ENCODE results near the gene TMIE. TPM values are rescaled to one million over a fixed set of nuclear protein-coding genes. Genes with fewer than 3 reads are reported as not detected.

The TMIE gene
- total and polyA plus RNA-seq, 2 of the 4 experiments (the other 2 are of a cell fraction), result 0.12 TPM; not detected in 1

DNA sequence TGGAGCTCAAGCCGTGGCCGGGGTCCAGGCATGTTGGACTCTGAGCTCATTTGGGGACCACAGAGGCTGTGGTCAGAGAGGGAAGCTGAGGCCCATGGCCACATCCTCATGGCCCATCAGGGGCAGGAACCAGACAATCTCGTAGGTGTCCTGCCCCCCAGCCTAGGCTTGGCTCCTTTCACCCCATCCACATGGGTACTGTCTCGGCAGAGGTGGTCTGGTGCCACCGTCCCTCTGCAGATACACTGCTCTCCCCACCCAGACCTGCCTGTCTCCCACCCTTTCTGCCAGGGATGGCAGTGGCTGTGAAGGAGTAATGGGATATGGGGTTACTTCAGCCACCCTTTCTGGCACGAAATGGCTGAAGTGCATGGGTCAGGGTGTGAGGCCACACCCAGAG, 8.5 kb downstream of the TMIE start:
- Histone ChIP-seq H3K9me1 (ENCODE audit: insufficient read depth, low read length) (no peaks in the 10 kb centered on the region; the same call in 1 of the 2 replicates), H3K9me3 (ENCODE audit: control insufficient read depth, insufficient read depth, low read length) (no peaks in the 10 kb centered on the region), H3K23ac (ENCODE audit: low read depth, low read length) (no peak overlapping the region), H3K4me3 (ENCODE audit: insufficient read depth, low read depth, low read length) (no peak overlapping the region), H2BK5ac (ENCODE audit: low read depth, low read length, poor library complexity, severe bottlenecking) (no peak overlapping the region), H2AFZ (replicated peaks; ENCODE audit: low read length, poor library complexity) (no peak overlapping the region), H3K9ac (ENCODE audit: low read depth, low read length) (no peak overlapping the region), H2BK20ac (ENCODE audit: low read depth, low read length) (no peak overlapping the region), H3K4ac (ENCODE audit: low read depth, low read length) (no peak overlapping the region), H4K8ac (ENCODE audit: low read depth in 2 of 2, low read length in 2 of 2) (no peak overlapping the region), H3K79me1 (ENCODE audit: low read depth in 1 of 2, low read length in 2 of 2) (no peaks in the 10 kb centered on the region), H2AK5ac (ENCODE audit: low read depth, low read length) (no peak overlapping the region), H4K20me1 (ENCODE audit: insufficient read depth, low read length) (peaks cover 3% of the 10 kb centered on the region; the same call in 1 of the 2 replicates), H4K5ac (ENCODE audit: low read depth, low read length) (no peak overlapping the region), H2AK9ac (replicated peaks; ENCODE audit: low read depth, low read length, poor library complexity) (no peak overlapping the region), H2BK15ac (ENCODE audit: low read depth, low read length) (no peak overlapping the region), H2BK120ac (ENCODE audit: low read depth, low read length) (no peak overlapping the region), H3K56ac (ENCODE audit: extremely low read depth, insufficient read depth, low read length) (no peak overlapping the region), H3K14ac (replicated peaks; ENCODE audit: low read depth, low read length) (no peak overlapping the region), H3K18ac (ENCODE audit: low read depth, low read length) (no peak overlapping the region), H3K27ac (ENCODE audit: insufficient read depth, low read length) (no peak overlapping the region), H3K36me3 (ENCODE audit: control insufficient read depth, insufficient read depth, low read length) (no peaks in the 10 kb centered on the region), H3K4me2 (ENCODE audit: low read depth, low read length) (no peak overlapping the region), H3K4me1 (ENCODE audit: control insufficient read depth, insufficient read depth, low read length) (peaks cover 3% of the 10 kb centered on the region; the same call in 1 of the 2 replicates), H4K91ac (ENCODE audit: insufficient read depth, low read depth, low read length) (no peak overlapping the region), H3K27me3 (ENCODE audit: control insufficient read depth, insufficient read depth, low read length) (peaks cover 16% of the 10 kb centered on the region; the same call in 1 of the 2 replicates)
- ChIA-PET POLR2A (ENCODE audit: unreplicated experiment) (no interaction called here), CTCF (no interaction called here)
- ATAC-seq (ENCODE audit: low read depth) (no peak), DNase-seq (no peak)
- no peak for TF ChIP-seq RCOR1 (IDR thresholded peaks at IDR 0.05; ENCODE audit: insufficient replicate concordance, low read length)
- TF ChIP-seq, protein P1, sequence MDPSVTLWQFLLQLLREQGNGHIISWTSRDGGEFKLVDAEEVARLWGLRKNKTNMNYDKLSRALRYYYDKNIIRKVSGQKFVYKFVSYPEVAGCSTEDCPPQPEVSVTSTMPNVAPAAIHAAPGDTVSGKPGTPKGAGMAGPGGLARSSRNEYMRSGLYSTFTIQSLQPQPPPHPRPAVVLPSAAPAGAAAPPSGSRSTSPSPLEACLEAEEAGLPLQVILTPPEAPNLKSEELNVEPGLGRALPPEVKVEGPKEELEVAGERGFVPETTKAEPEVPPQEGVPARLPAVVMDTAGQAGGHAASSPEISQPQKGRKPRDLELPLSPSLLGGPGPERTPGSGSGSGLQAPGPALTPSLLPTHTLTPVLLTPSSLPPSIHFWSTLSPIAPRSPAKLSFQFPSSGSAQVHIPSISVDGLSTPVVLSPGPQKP (IDR thresholded peaks at IDR 0.05; ENCODE audit: borderline replicate concordance, low read depth, low read length), result no peak
- TF ChIP-seq, protein P2, sequence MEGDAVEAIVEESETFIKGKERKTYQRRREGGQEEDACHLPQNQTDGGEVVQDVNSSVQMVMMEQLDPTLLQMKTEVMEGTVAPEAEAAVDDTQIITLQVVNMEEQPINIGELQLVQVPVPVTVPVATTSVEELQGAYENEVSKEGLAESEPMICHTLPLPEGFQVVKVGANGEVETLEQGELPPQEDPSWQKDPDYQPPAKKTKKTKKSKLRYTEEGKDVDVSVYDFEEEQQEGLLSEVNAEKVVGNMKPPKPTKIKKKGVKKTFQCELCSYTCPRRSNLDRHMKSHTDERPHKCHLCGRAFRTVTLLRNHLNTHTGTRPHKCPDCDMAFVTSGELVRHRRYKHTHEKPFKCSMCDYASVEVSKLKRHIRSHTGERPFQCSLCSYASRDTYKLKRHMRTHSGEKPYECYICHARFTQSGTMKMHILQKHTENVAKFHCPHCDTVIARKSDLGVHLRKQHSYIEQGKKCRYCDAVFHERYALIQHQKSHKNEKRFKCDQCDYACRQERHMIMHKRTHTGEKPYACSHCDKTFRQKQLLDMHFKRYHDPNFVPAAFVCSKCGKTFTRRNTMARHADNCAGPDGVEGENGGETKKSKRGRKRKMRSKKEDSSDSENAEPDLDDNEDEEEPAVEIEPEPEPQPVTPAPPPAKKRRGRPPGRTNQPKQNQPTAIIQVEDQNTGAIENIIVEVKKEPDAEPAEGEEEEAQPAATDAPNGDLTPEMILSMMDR (conservative IDR thresholded peaks at IDR 0.05; ENCODE audit: low read depth, low read length), result no peak
- TF ChIP-seq BHLHE40 (IDR thresholded peaks at IDR 0.05; ENCODE audit: low read depth, low read length), result no peak
- TF ChIP-seq POLR2A (IDR thresholded peaks at IDR 0.05; ENCODE audit: low read depth, low read length), result no peak
- TF ChIP-seq RFX5 (IDR thresholded peaks at IDR 0.05; ENCODE audit: low read depth, low read length), result no peak
- no peak for TF ChIP-seq MAFK (IDR thresholded peaks at IDR 0.05; ENCODE audit: low read depth, low read length)
- TF ChIP-seq SMC3 (IDR thresholded peaks at IDR 0.05; ENCODE audit: low read depth, low read length), result no peak
- TF ChIP-seq CHD1 (IDR thresholded peaks at IDR 0.05; ENCODE audit: low read depth, low read length), result no peak
- TF ChIP-seq MXI1 (IDR thresholded peaks at IDR 0.05; ENCODE audit: borderline replicate concordance, low read depth, low read length), result no peak
- no peak for TF ChIP-seq FOS (IDR thresholded peaks at IDR 0.05; ENCODE audit: low read depth, low read length)
- TF ChIP-seq NFE2L2 (IDR thresholded peaks at IDR 0.05; ENCODE audit: low read depth, low read length), result no peak
- no peak for TF ChIP-seq MAZ (IDR thresholded peaks at IDR 0.05; ENCODE audit: borderline replicate concordance, low read depth, low read length)
- TF ChIP-seq RAD21 (IDR thresholded peaks at IDR 0.05; ENCODE audit: low read length), result no peak
- TF ChIP-seq, protein P3, sequence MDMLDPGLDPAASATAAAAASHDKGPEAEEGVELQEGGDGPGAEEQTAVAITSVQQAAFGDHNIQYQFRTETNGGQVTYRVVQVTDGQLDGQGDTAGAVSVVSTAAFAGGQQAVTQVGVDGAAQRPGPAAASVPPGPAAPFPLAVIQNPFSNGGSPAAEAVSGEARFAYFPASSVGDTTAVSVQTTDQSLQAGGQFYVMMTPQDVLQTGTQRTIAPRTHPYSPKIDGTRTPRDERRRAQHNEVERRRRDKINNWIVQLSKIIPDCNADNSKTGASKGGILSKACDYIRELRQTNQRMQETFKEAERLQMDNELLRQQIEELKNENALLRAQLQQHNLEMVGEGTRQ (IDR thresholded peaks at IDR 0.05; ENCODE audit: low read depth, low read length), result no peak
- TF ChIP-seq CEBPB (IDR thresholded peaks at IDR 0.05; ENCODE audit: low read depth, low read length), result no peak
- in situ Hi-C loops (cut with MboI; ENCODE audit: low sequenced_read_pairs), result loop anchor here (25.0 kb wide), 1 partner anchor 653 kb away; no protein-coding TSS in a partner anchor
- intact Hi-C loops (cut with micrococcal nuclease), result no loop called here
- no TSS peak for BruUV-seq (replicated peaks)
- dilution Hi-C loops (cut with HindIII; ENCODE audit: low sequenced_read_pairs, unreplicated experiment), result no loop called here
- WGBS, 2 experiments (ENCODE audit: extremely low coverage in 2 of 2, insufficient read length in 1 of 2), result 100% methylated on average over 2 of the region's 6 CpGs; no CpG with 5 or more reads in 1 of the 2 experiments

Data from IMR-90 (cell line).